Dendritic cell treated with granulocyte-macrophage colony-stimulating factor and Interleukin-4, amounts not matched to agents 40 ng/mL and 50 ng/mL, for 4 days (primary cell): ENCODE data around the gene S100Z.
A peak's percentile ranks its signal among the peaks of the same experiment; 100 is the strongest.

Experiments used
- H3K27ac Mint-ChIP-seq: one replicate; pipeline ENCODE4 v1.8.0; 2022; ENCODE audit warnings: mild to moderate bottlenecking, mixed read lengths
- H3K27me3 Mint-ChIP-seq: one replicate; pipeline ENCODE4 v1.8.0; 2022; ENCODE audit warnings: mild to moderate bottlenecking, mixed read lengths
- H3K36me3 Mint-ChIP-seq: one replicate; pipeline ENCODE4 v1.8.0; 2022; ENCODE audit warnings: low read depth, mixed read lengths
- H3K4me1 Mint-ChIP-seq: one replicate; pipeline ENCODE4 v1.8.0; 2022; ENCODE audit warnings: low read depth, mixed read lengths
- H3K4me3 Mint-ChIP-seq: one replicate; pipeline ENCODE4 v1.8.0; 2022; ENCODE audit warnings: mild to moderate bottlenecking, moderate library complexity, mixed read lengths
- H3K9me3 Mint-ChIP-seq: one replicate; pipeline ENCODE4 v1.8.0; 2022; ENCODE audit warnings: mixed read lengths
- intact Hi-C: fragments of 100-400 bp; cut with micrococcal nuclease; formaldehyde crosslinking; loops from one replicate; pipeline ENCODE4 v1.15.0; 2022

The S100Z gene

DNA sequence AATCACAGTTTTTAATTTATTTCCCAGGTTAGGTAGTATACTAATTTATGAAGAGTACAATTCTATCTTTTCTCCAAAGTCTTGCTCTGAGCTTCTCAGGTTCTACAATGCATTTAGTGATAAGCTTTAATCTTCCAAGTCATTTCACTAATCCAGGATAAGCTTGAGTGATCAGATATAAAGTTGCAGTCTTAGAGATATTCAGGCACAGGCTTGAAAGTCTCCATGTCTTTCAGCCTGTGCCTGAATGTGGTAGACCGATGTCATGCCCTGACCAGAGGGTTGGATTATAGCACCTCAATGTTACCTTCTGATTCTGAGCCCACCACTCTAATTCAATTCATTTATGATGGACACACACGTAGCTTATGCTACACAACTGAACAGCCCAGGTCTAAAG lies 106.2 kb downstream of the S100Z start:
- no peak overlapping the region for H3K4me3 Mint-ChIP-seq
- intact Hi-C loops = loop anchor here (5.0 kb wide), 1 partner anchor 79 kb away; no protein-coding TSS in a partner anchor
- peaks cover 46% of the 10 kb centered on the region for H3K4me1 Mint-ChIP-seq
- H3K9me3 Mint-ChIP-seq = no peaks in the 10 kb centered on the region
- H3K27me3 Mint-ChIP-seq = peaks cover 49% of the 10 kb centered on the region
- no peaks in the 10 kb centered on the region for H3K36me3 Mint-ChIP-seq
- H3K27ac Mint-ChIP-seq = no peak overlapping the region

DNA sequence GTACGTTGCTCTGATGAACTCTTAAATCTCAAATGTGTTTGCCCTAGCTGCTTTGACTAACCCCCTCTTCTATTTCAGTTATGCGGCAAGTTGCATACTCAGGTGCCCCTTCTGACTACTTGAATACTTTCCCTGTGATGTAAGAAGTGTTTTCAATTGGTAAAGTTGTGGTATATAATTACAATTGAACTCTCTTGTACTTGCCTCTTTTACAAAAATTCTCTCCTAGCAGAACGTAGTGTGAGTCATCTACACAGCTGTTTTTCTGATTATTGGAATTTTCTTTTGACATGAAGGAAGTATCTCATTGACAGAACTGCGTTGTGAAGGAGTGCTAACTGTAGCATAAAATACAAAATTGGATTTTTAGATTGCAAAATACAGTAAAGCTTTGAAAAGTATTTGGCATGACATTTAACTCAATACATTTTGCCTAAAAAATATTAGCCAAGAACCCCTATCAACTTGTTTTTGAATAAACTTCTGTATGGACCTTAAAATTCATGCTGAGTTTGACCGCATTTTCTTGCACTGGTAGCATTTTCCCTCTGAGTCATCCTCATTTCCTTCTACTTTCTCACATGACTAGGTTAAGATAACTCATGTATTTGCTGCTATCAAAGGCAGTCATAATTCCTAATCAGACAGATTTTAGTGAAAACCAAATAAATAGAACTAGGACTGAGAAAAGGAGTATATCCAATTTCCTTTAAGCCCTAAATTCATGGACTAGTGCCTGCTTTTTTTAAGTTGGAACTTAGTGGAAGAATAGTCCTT lies 109.4 kb downstream of the S100Z start:
- Mint-ChIP-seq H3K4me1 (peaks cover 46% of the 10 kb centered on the region), H3K27me3 (peaks cover 23% of the 10 kb centered on the region), H3K27ac (peak overlapping the region; percentile 79), H3K36me3 (no peaks in the 10 kb centered on the region), H3K4me3 (peak overlapping the region; percentile 30), H3K9me3 (no peaks in the 10 kb centered on the region)
- intact Hi-C loops = loop anchor here (5.0 kb wide), 1 partner anchor 82 kb away; no protein-coding TSS in a partner anchor

- Mint-ChIP-seq H3K4me1 (peaks cover 37% of the 10 kb centered on the region), H3K4me3 (peak overlapping the region; percentile 30), H3K36me3 (no peaks in the 10 kb centered on the region), H3K9me3 (no peaks in the 10 kb centered on the region), H3K27me3 (peaks cover 14% of the 10 kb centered on the region), H3K27ac (peak overlapping the region; percentile 79)
- intact Hi-C loops = no loop called here
Observed at GRCh38 chr5:76960004-76960625, 110.3 kb downstream of the S100Z start.

DNA sequence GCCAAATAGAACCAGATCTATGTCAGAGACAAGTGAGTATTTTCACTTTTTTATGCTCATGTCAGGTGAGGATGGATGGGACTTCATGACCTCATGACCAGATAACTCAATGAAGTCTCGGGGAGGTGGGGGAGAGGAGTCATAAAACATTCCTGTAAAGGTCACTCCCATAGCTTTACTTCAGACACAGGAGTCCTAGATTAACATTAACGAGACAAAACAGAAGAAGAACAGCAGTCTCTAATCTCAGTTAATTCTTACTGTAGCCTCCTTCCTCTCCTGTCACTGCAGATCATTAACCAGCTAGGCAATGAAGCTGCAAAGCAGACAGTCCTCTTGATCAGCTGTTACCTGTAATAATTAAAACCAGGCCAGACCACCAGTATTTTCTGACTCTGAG lies 114.2 kb downstream of the S100Z start:
- Mint-ChIP-seq H3K27ac (no peak overlapping the region), H3K4me1 (peaks cover 28% of the 10 kb centered on the region), H3K36me3 (no peaks in the 10 kb centered on the region), H3K4me3 (no peak overlapping the region), H3K27me3 (no peaks in the 10 kb centered on the region), H3K9me3 (no peaks in the 10 kb centered on the region)
- intact Hi-C loops = no loop called here
